ENCODE results near the gene TAOK1.

The TAOK1 gene

GRCh38 chr17:29393436-29393835, 3.3 kb downstream of the TAOK1 start:
- Histone ChIP-seq H3K27ac (ENCODE audit: extremely low read depth, low read depth, low read length) (no peak overlapping the region), H3K9me3 (ENCODE audit: control insufficient read depth, insufficient read depth, low read depth, low read length) (no peaks in the 10 kb centered on the region), H3K36me3 (ENCODE audit: control insufficient read depth in 2 of 2, insufficient read depth in 1 of 2, low read length in 2 of 2) (peaks cover 11 to 19% of the 10 kb centered on the region in 2 experiments; a peak in 2 of 3 replicates), H3K4me1 (ENCODE audit: control insufficient read depth, insufficient read depth, low read length) (peaks cover 12% of the 10 kb centered on the region; the same call in 1 of the 2 replicates), H3K4me3 (ENCODE audit: low read depth, low read length) (0 out of 2 replicates have a peak overlapping the region, but pooled peaks have one; percentile 17)
- TF ChIP-seq ZNF660 (tag by site-specific recombination; IDR thresholded peaks at IDR 0.05) = peak; percentile 25; the same call in 1 of the 2 replicates
- TF ChIP-seq ZNF335 (tag by site-specific recombination; conservative IDR thresholded peaks at IDR 0.05) = 0 out of 2 replicates have a peak, but pooled peaks have one; percentile 11
- no peak for TF ChIP-seq ZNF292 (tag by site-specific recombination; IDR thresholded peaks at IDR 0.05; ENCODE audit: borderline replicate concordance, low read depth)
- no peak for TF ChIP-seq ZNF404 (tag by site-specific recombination; IDR thresholded peaks at IDR 0.05)
- TF ChIP-seq SCRT1 (tag by site-specific recombination; IDR thresholded peaks at IDR 0.05; ENCODE audit: borderline replicate concordance) = no peak
- TF ChIP-seq ZNF391 (tag by site-specific recombination; IDR thresholded peaks at IDR 0.05; ENCODE audit: borderline replicate concordance, low read depth) = no peak
- TF ChIP-seq ZNF639 (tag by site-specific recombination; IDR thresholded peaks at IDR 0.05) = no peak
- no peak for TF ChIP-seq PRDM2 (tag by site-specific recombination; IDR thresholded peaks at IDR 0.05; ENCODE audit: borderline replicate concordance)
- POLR2A ChIA-PET = interaction anchor here (1.0 kb wide), 1 partner anchor 24 kb away, joined by 4 read pairs; no protein-coding TSS in a partner anchor
- CTCF ChIA-PET = interaction anchor here (0.6 to 2.5 kb wide), 6 partner anchors 9 to 706 kb away, joined by 3 to 15 read pairs (median 3); no protein-coding TSS in a partner anchor

- H3K9me3 ChIP-seq (ENCODE audit: control insufficient read depth, insufficient read depth, low read depth, low read length) = no peaks in the 10 kb centered on the region
- H3K36me3 ChIP-seq (ENCODE audit: control insufficient read depth in 2 of 2, insufficient read depth in 1 of 2, low read length in 2 of 2) = peaks cover 21 to 32% of the 10 kb centered on the region in 2 experiments
- H3K4me3 ChIP-seq (ENCODE audit: low read depth, low read length) = no peak overlapping the region
- TF ChIP-seq ZNF121 (tag by site-specific recombination; IDR thresholded peaks at IDR 0.05) (peak; percentile 95), TSHZ1 (tag by site-specific recombination; IDR thresholded peaks at IDR 0.05; ENCODE audit: borderline replicate concordance) (no peak), ZNF37A (tag by site-specific recombination; IDR thresholded peaks at IDR 0.05) (no peak)
- ChIA-PET CTCF (interaction anchor here (2.5 kb wide), 1 partner anchor 25 kb away, joined by 15 read pairs; no protein-coding TSS in a partner anchor), POLR2A (no interaction called here)
- H3K4me1 ChIP-seq (ENCODE audit: control insufficient read depth, insufficient read depth, low read length) = peaks cover 12% of the 10 kb centered on the region; the same call in 1 of the 2 replicates
- no peak overlapping the region for H3K27ac ChIP-seq (ENCODE audit: extremely low read depth, low read depth, low read length)
These were observed 4.6 kb downstream of the TAOK1 start for GRCh38 chr17:29394761-29395160.

Data from HEK293 (cell line).